ENCODE data around the gene TMEM163.

The TMEM163 gene

DNA sequence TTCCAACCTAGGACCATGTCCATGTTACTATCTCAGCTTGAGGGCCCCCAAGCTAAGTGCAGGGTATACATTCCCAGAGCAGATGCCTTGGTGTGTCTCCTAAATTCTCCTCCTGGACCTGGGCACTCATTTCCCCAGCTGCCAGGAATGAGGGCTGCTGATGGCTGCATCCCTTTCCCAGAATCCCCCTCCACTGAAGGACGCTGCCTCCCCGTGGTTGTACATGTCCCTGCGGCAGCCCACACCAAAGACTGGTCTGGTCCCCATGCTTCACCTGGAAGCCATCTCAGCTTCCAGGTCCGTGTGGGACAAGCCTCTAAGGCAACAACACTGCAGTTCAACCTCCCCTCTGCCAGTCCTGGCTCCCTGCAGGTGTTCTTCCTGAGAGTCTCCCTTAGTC is 14.6 kb downstream of the TMEM163 start:
- TF ChIP-seq, protein P1, sequence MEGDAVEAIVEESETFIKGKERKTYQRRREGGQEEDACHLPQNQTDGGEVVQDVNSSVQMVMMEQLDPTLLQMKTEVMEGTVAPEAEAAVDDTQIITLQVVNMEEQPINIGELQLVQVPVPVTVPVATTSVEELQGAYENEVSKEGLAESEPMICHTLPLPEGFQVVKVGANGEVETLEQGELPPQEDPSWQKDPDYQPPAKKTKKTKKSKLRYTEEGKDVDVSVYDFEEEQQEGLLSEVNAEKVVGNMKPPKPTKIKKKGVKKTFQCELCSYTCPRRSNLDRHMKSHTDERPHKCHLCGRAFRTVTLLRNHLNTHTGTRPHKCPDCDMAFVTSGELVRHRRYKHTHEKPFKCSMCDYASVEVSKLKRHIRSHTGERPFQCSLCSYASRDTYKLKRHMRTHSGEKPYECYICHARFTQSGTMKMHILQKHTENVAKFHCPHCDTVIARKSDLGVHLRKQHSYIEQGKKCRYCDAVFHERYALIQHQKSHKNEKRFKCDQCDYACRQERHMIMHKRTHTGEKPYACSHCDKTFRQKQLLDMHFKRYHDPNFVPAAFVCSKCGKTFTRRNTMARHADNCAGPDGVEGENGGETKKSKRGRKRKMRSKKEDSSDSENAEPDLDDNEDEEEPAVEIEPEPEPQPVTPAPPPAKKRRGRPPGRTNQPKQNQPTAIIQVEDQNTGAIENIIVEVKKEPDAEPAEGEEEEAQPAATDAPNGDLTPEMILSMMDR (IDR thresholded peaks at IDR 0.05; ENCODE audit: low read depth, low read length) = no peak
- TF ChIP-seq, protein P2, sequence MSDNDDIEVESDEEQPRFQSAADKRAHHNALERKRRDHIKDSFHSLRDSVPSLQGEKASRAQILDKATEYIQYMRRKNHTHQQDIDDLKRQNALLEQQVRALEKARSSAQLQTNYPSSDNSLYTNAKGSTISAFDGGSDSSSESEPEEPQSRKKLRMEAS (IDR thresholded peaks at IDR 0.05; ENCODE audit: low read depth, low read length) = no peak
- no peak for TF ChIP-seq POLR2A (IDR thresholded peaks at IDR 0.05; ENCODE audit: extremely low read depth, insufficient read length)

DNA sequence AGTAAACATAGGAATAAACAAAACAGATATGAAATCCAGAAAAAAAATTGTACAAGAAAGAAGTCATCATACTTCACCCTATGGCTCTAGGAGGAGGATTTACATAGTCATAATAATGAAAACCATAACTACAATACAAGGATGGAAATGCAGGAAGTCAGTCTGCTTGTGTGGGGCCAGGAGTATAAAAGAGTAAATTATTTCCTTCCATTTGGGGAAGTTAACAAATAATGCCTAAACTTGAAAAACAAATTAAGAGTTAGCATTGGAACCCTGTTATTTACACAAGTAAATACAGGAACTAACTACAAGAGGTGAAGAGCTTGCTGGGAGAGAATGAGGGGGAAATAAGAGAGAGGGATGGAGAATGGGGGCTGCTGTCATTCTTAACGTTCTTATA is 15.4 kb downstream of the TMEM163 start:
- no peak for DNase-seq (ENCODE audit: low read depth)
- TF ChIP-seq POLR2A (IDR thresholded peaks at IDR 0.05; ENCODE audit: extremely low read depth, insufficient read length) = no peak
- TF ChIP-seq, protein P2 (IDR thresholded peaks at IDR 0.05; ENCODE audit: low read depth, low read length) = no peak
- TF ChIP-seq, protein P1 (IDR thresholded peaks at IDR 0.05; ENCODE audit: low read depth, low read length) = no peak
- no peak for TF ChIP-seq MYC (IDR thresholded peaks at IDR 0.05; ENCODE audit: low read depth, low read length)
- no peak overlapping the region for H3K4me3 ChIP-seq (ENCODE audit: low read depth, low read length)

More for the DNA sequence above, 14.6 kb downstream of the TMEM163 start:
- H3K4me3 ChIP-seq (ENCODE audit: low read depth, low read length) = no peak overlapping the region
- no peak for DNase-seq (ENCODE audit: low read depth)

DNA sequence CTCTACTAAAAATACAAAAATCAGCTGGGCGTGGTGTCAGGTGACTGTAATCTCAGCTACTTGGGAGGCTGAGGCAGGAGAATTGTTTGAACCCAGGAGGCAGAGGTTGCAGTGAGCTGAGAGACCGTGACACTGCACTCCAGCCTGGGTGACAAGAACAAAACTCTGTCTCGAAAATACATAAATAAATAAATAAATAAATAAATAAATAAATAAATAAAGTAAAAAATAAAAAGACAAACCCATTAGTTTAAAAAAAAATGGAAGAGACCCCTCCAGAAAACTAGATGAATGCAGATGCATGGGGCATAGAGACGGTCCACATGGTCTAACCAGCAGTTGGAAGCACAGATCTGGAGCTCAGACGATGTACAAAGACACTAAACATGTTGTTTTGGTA is 18.1 kb downstream of the TMEM163 start:
- no peak for DNase-seq (ENCODE audit: low read depth)
- TF ChIP-seq, protein P2 (IDR thresholded peaks at IDR 0.05; ENCODE audit: low read depth, low read length) = no peak
- TF ChIP-seq POLR2A (IDR thresholded peaks at IDR 0.05; ENCODE audit: extremely low read depth, insufficient read length) = no peak
- TF ChIP-seq, protein P1 (IDR thresholded peaks at IDR 0.05; ENCODE audit: low read depth, low read length) = no peak
- no peak for TF ChIP-seq MYC (IDR thresholded peaks at IDR 0.05; ENCODE audit: low read depth, low read length)
- no peak overlapping the region for H3K4me3 ChIP-seq (ENCODE audit: low read depth, low read length)

DNA sequence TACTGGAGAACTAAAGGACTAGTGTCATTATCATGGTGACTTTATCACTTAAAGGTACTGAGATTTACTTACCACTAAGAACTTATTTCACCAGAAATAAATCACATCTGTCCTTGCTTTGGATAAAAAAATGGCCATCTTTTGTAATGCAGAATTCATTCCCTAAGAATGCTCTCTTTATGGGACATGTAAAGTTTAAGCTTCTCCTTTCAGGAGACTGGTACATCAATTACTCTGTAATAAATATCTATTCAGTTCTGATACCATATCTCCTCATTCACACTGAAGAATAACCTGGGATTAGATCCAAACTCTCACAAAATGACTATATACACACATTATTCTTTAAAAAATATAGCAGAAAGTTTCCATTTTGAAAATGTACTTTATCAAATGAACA is 24.4 kb downstream of the TMEM163 start:
- TF ChIP-seq, protein P1 (IDR thresholded peaks at IDR 0.05; ENCODE audit: low read depth, low read length) = no peak
- no peak for TF ChIP-seq MYC (IDR thresholded peaks at IDR 0.05; ENCODE audit: low read depth, low read length)
- TF ChIP-seq, protein P2 (IDR thresholded peaks at IDR 0.05; ENCODE audit: low read depth, low read length) = no peak
- no peak for TF ChIP-seq POLR2A (IDR thresholded peaks at IDR 0.05; ENCODE audit: extremely low read depth, insufficient read length)
- DNase-seq (ENCODE audit: low read depth) = no peak
- H3K4me3 ChIP-seq (ENCODE audit: low read depth, low read length) = no peak overlapping the region

DNA sequence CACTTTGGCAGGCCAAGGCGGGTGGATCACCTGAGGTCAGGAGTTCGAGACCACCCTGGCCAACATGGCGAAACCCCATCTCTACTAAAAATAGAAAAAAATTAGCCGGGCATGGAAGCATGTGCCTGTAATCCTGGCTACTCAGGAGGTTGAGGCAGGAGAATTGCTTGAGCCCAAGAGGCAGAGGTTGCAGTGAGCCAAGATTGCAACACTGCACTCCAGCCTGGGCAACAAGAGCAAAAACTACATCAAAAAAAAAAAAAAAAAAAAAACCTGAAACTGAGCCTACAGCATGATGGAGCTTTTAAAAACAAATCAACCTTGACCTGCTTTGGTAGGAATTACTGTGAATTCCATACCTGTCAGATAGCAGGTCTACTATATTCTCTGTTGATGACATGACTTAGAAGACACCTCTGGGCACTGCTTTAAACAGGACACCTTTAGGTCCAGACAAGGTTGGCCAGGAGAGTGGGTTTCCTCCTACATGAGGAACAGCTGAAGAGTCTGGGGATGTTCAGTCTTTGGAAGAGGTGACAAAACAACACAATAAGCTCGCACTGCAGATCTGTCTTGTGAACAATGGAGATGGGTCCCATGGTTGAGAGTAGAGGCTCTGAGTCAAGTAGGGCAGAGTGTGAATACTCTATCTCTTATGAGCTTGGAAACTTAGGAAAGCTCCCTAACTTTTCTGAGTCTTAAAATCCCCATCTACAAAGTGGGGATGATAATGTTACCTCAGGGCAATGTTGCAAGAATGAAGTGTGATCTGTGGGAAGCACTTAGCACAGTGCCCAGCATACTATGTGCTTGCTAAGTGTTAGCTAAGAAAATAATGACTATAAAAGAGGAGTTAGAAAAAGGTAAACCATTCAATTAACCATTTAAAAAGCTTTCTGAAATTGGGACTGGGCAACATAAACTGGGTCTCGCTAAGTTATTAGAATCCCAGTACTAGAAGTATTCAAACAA is 25.2 kb downstream of the TMEM163 start:
- H3K4me3 ChIP-seq (ENCODE audit: low read depth, low read length) = no peak overlapping the region
- DNase-seq (ENCODE audit: low read depth) = no peak

More for the DNA sequence above, 25.2 kb downstream of the TMEM163 start:
- TF ChIP-seq MYC (IDR thresholded peaks at IDR 0.05; ENCODE audit: low read depth, low read length) (no peak), POLR2A (IDR thresholded peaks at IDR 0.05; ENCODE audit: extremely low read depth, insufficient read length) (no peak)
- TF ChIP-seq, protein P2 (IDR thresholded peaks at IDR 0.05; ENCODE audit: low read depth, low read length) = no peak
- TF ChIP-seq, protein P1 (IDR thresholded peaks at IDR 0.05; ENCODE audit: low read depth, low read length) = no peak

Data from NB4 (cell line).